Panc1 (cell line): ENCODE data around the gene ST8SIA5. TPM values are rescaled to one million over a fixed set of nuclear protein-coding genes. Genes with fewer than 3 reads are reported as not detected.

Experiments
- ATAC-seq: fragments of 200-7000 bp; cut with Tn5 transposase; 2 replicates; pipeline ENCODE4 v1.9.1; 2020; ENCODE audit warnings: mild to moderate bottlenecking, moderate library complexity
- BruUV-seq: library from RNA; stranded (reverse); fragments of 400-500 nt; replicated peaks from 2 replicates; lab custom pipeline; 2021; lab: Mats Ljungman, UMichigan
- CTCF ChIA-PET: fragments of 300-600 bp; sonication (Branson Sonifier 250); formaldehyde crosslinking; loops from one replicate; lab custom pipeline; 2022; ENCODE audit warnings: antibody characterized with exemption; lab: Charles Lee
- POLR2A ChIA-PET: fragments of 300-600 bp; sonication (Branson Sonifier 250); formaldehyde crosslinking; loops from one replicate; lab custom pipeline; 2022; ENCODE audit warnings: antibody characterized with exemption; lab: Charles Lee
- DNase-seq: peaks from one replicate; pipeline ENCODE4 v3.0.0-alpha.2; 2010; ENCODE audit warnings: low read depth, low spot score
- H3K27ac ChIP-seq: 2 replicates; pipeline ENCODE4 v1.5.1; 2011; ENCODE audit warnings: mild to moderate bottlenecking, low read length, inconsistent platforms
- H3K27me3 ChIP-seq: fragments of 200-500 bp; sonication (Bioruptor generic); 2 replicates; pipeline ENCODE4 v1.6.0; 2014; ENCODE audit warnings: low read length, inconsistent platforms; ENCODE audit not compliant: control insufficient read depth, insufficient read depth
- H3K36me3 ChIP-seq: fragments of 200-500 bp; sonication (Bioruptor generic); 2 replicates; pipeline ENCODE4 v1.5.1; 2014; ENCODE audit warnings: inconsistent platforms, mild to moderate bottlenecking, low read length, moderate library complexity; ENCODE audit not compliant: control insufficient read depth, insufficient read depth
- H3K4me1 ChIP-seq: 2 replicates; pipeline ENCODE4 v1.5.1; 2011; ENCODE audit warnings: inconsistent platforms, mild to moderate bottlenecking, low read length, moderate library complexity; ENCODE audit not compliant: control insufficient read depth, insufficient read depth
- H3K4me3 ChIP-seq, 2 experiments: 2 replicates each; pipeline ENCODE4 v1.5.1; 2011 to 2012; ENCODE audit warnings: low read depth in 2 of 2, low read length in 2 of 2, mild to moderate bottlenecking in 2 of 2, inconsistent platforms in 1 of 2, moderate library complexity in 1 of 2
- H3K9me3 ChIP-seq: fragments of 200-500 bp; sonication (Bioruptor generic); 2 replicates; pipeline ENCODE4 v1.5.1; 2014; ENCODE audit warnings: low read depth, mild to moderate bottlenecking, inconsistent platforms, low read length, moderate library complexity; ENCODE audit not compliant: control insufficient read depth, insufficient read depth
- CTCF ChIP-seq: fragments of 450-650 bp; IDR thresholded peaks from 2 replicates; pipeline ENCODE4 v1.5.1; 2017; ENCODE audit warnings: mild to moderate bottlenecking
- POLR2AphosphoS5 ChIP-seq: IDR thresholded peaks from 2 replicates; pipeline ENCODE4 v1.6.1; 2012; ENCODE audit warnings: mild to moderate bottlenecking, low read depth, low read length, moderate library complexity
- REST ChIP-seq, 2 experiments: IDR thresholded peaks; 2 replicates each; pipeline ENCODE4 v1.6.1; 2011 to 2012; ENCODE audit warnings: low read depth in 2 of 2, control low read depth in 1 of 2, low read length in 1 of 2, mild to moderate bottlenecking in 1 of 2, moderate library complexity in 1 of 2; ENCODE audit not compliant: insufficient read depth in 1 of 2
- SIN3A ChIP-seq: IDR thresholded peaks from 2 replicates; pipeline ENCODE4 v1.6.1; 2012; ENCODE audit warnings: low read depth, mild to moderate bottlenecking, low read length, moderate library complexity, borderline replicate concordance; ENCODE audit not compliant: insufficient read depth
- TCF7L2 ChIP-seq: IDR thresholded peaks from 2 replicates; pipeline ENCODE4 v1.6.1; 2011; ENCODE audit warnings: mild to moderate bottlenecking, low read depth, low read length, inconsistent platforms
- in situ Hi-C: cut with HindIII; loops from 2 replicates; pipeline ENCODE4 v1.10.0; 2016; ENCODE audit warnings: low sequenced_read_pairs, low pct_unique_long_range_greater_than_20kb
- intact Hi-C: fragments of 100-400 bp; cut with micrococcal nuclease; formaldehyde crosslinking; loops from one replicate; pipeline ENCODE4 v1.10.0; 2022; ENCODE audit not compliant: unreplicated experiment
- total RNA-seq: library from RNA; stranded (reverse); gene quantifications from one replicate; pipeline ENCODE4 v1.2.1, GENCODE V29; 2021; ENCODE audit not compliant: unreplicated experiment

The ST8SIA5 gene
- total RNA-seq, 1 experiment from 2014 or later: 0.15 TPM

- Histone ChIP-seq H3K27ac (no peak overlapping the region), H3K4me3 (no peak overlapping the region), H3K4me1 (no peaks in the 10 kb centered on the region), H3K9me3 (no peaks in the 10 kb centered on the region), H3K27me3 (no peaks in the 10 kb centered on the region), H3K36me3 (no peaks in the 10 kb centered on the region)
- ATAC-seq (no peak), DNase-seq (no peak)
- no TSS peak for BruUV-seq
- TF ChIP-seq REST (IDR thresholded peaks at IDR 0.05; ENCODE audit: insufficient read depth in 1 of 2, low read depth in 2 of 2, low read length in 1 of 2): no peak
- no peak for TF ChIP-seq POLR2AphosphoS5
- no peak for TF ChIP-seq TCF7L2
- TF ChIP-seq SIN3A: no peak
- TF ChIP-seq CTCF: no peak
- POLR2A ChIA-PET: no interaction called here
- CTCF ChIA-PET: no interaction called here
- in situ Hi-C loops (no loop called here), intact Hi-C loops (loop anchor here (10.0 kb wide), 1 partner anchor 506 kb away; no protein-coding TSS in a partner anchor)
Measured at GRCh38 chr18:46650681-46651080, 106.2 kb downstream of the ST8SIA5 start.

- H3K9me3 ChIP-seq: no peaks in the 10 kb centered on the region
- H3K27me3 ChIP-seq: no peaks in the 10 kb centered on the region
- H3K4me1 ChIP-seq: no peaks in the 10 kb centered on the region
- in situ Hi-C loops: no loop called here
- ATAC-seq (no peak), DNase-seq (no peak)
- CTCF ChIA-PET: no interaction called here
- H3K27ac ChIP-seq: no peak overlapping the region
- no peaks in the 10 kb centered on the region for H3K36me3 ChIP-seq
- BruUV-seq: no TSS peak
- H3K4me3 ChIP-seq: no peak overlapping the region
- POLR2A ChIA-PET: no interaction called here
- intact Hi-C loops: no loop called here
- TF ChIP-seq REST (IDR thresholded peaks at IDR 0.05; ENCODE audit: insufficient read depth in 1 of 2, low read depth in 2 of 2, low read length in 1 of 2) (no peak), CTCF (no peak), SIN3A (no peak), TCF7L2 (no peak), POLR2AphosphoS5 (no peak)
Measured at GRCh38 chr18:46649071-46649862, 107.6 kb downstream of the ST8SIA5 start.
